Upper lobe of right lung (tissue), 1 donor: Measurements from ENCODE around the gene ARX. TPM values are rescaled to one million over a fixed set of nuclear protein-coding genes. Genes with fewer than 3 reads are reported as not detected.

ENCODE experiments used
- ATAC-seq: fragments of 200-7000 bp; cut with Tn5 transposase; one replicate; pipeline ENCODE4 v1.9.1; 2020; ENCODE audit warnings: mild to moderate bottlenecking, moderate library complexity
- DNase-seq: peaks from one replicate; pipeline ENCODE4 v3.0.0-alpha.2; 2020
- H3K27ac ChIP-seq: fragments of 200-600 bp; one replicate; pipeline ENCODE4 v1.8.0; 2022
- H3K27me3 ChIP-seq: fragments of 200-600 bp; one replicate; pipeline ENCODE4 v1.8.0; 2022; ENCODE audit warnings: mild to moderate bottlenecking
- H3K36me3 ChIP-seq: fragments of 200-600 bp; one replicate; pipeline ENCODE4 v1.8.0; 2022
- H3K4me1 ChIP-seq: fragments of 200-600 bp; one replicate; pipeline ENCODE4 v1.8.0; 2022
- H3K4me3 ChIP-seq: fragments of 200-600 bp; one replicate; pipeline ENCODE4 v1.8.0; 2022; ENCODE audit warnings: mild to moderate bottlenecking
- H3K9me3 ChIP-seq: fragments of 200-600 bp; one replicate; pipeline ENCODE4 v1.8.0; 2022
- CTCF ChIP-seq: fragments of 200-600 bp; IDR thresholded peaks from one replicate; pipeline ENCODE4 v1.8.0; 2022; ENCODE audit warnings: antibody characterized with exemption
- intact Hi-C: fragments of 100-400 bp; cut with DNase I; formaldehyde crosslinking; loops from one replicate; pipeline ENCODE4 v1.11.0; 2022
- total RNA-seq: library from RNA; stranded (reverse); fragmentation: NEBNext Ultra II Directional; extraction: Animal tissue kit (Norgen Biotek cat#: 25700); gene quantifications from one replicate; pipeline ENCODE4 v1.2.1, GENCODE V29; 2021
- donor health status: DM: no; HTN: yes; CAD: no; lungs with severe emphysema.

The ARX gene
- total RNA-seq, 1 donor from 2014 or later: not detected

GRCh38 chrX:25048178-25048577, 32.4 kb upstream of the ARX start:
- TF ChIP-seq CTCF: no peak
- no peak overlapping the region for H3K27ac ChIP-seq
- ATAC-seq (no peak), DNase-seq (no peak)
- no peaks in the 10 kb centered on the region for H3K36me3 ChIP-seq
- no peaks in the 10 kb centered on the region for H3K4me1 ChIP-seq
- intact Hi-C loops: no loop called here
- no peak overlapping the region for H3K4me3 ChIP-seq
- no peaks in the 10 kb centered on the region for H3K9me3 ChIP-seq
- no peaks in the 10 kb centered on the region for H3K27me3 ChIP-seq

GRCh38 chrX:25043192-25043591, 27.4 kb upstream of the ARX start:
- no peaks in the 10 kb centered on the region for H3K9me3 ChIP-seq
- no peak for DNase-seq
- no peak for TF ChIP-seq CTCF

GRCh38 chrX:25039036-25039435, 23.3 kb upstream of the ARX start:
- H3K36me3 ChIP-seq: no peaks in the 10 kb centered on the region
- intact Hi-C loops: no loop called here
- H3K27ac ChIP-seq: no peak overlapping the region
- H3K27me3 ChIP-seq: no peaks in the 10 kb centered on the region
- no peak for ATAC-seq
- no peak for DNase-seq
- H3K4me3 ChIP-seq: no peak overlapping the region
- H3K9me3 ChIP-seq: no peaks in the 10 kb centered on the region
- H3K4me1 ChIP-seq: no peaks in the 10 kb centered on the region
- TF ChIP-seq CTCF: no peak

More at GRCh38 chrX:25043192-25043591, 27.4 kb upstream of the ARX start:
- Histone ChIP-seq H3K27ac (no peak overlapping the region), H3K4me3 (no peak overlapping the region), H3K4me1 (no peaks in the 10 kb centered on the region), H3K27me3 (no peaks in the 10 kb centered on the region), H3K36me3 (no peaks in the 10 kb centered on the region)
- intact Hi-C loops: no loop called here
- ATAC-seq: no peak

GRCh38 chrX:25034889-25035288, 19.1 kb upstream of the ARX start:
- H3K4me1 ChIP-seq: no peaks in the 10 kb centered on the region
- no peaks in the 10 kb centered on the region for H3K36me3 ChIP-seq
- intact Hi-C loops: no loop called here
- no peak for TF ChIP-seq CTCF
- ATAC-seq (no peak), DNase-seq (no peak)
- no peak overlapping the region for H3K4me3 ChIP-seq
- no peaks in the 10 kb centered on the region for H3K9me3 ChIP-seq
- H3K27ac ChIP-seq: no peak overlapping the region
- H3K27me3 ChIP-seq: no peaks in the 10 kb centered on the region

GRCh38 chrX:25029288-25029825, 13.6 kb upstream of the ARX start:
- Histone ChIP-seq H3K27ac (no peak overlapping the region), H3K4me1 (no peaks in the 10 kb centered on the region), H3K4me3 (no peak overlapping the region), H3K9me3 (no peaks in the 10 kb centered on the region), H3K36me3 (no peaks in the 10 kb centered on the region), H3K27me3 (no peaks in the 10 kb centered on the region)
- DNase-seq (no peak), ATAC-seq (no peak)
- intact Hi-C loops: no loop called here
- no peak for TF ChIP-seq CTCF

GRCh38 chrX:25028726-25029125, 13.0 kb upstream of the ARX start:
- H3K4me1 ChIP-seq: no peaks in the 10 kb centered on the region
- no peak overlapping the region for H3K27ac ChIP-seq
- DNase-seq (no peak), ATAC-seq (no peak)
- no peak overlapping the region for H3K4me3 ChIP-seq
- intact Hi-C loops: no loop called here
- H3K9me3 ChIP-seq: no peaks in the 10 kb centered on the region
- H3K27me3 ChIP-seq: peaks cover 1% of the 10 kb centered on the region
- TF ChIP-seq CTCF: no peak
- no peaks in the 10 kb centered on the region for H3K36me3 ChIP-seq
